ENCODE results near the gene PTGS1. TPM values are rescaled to one million over a fixed set of nuclear protein-coding genes. Genes with fewer than 3 reads are reported as not detected.

The PTGS1 gene
- total and polyA plus RNA-seq, 9 of the 15 experiments (the other 6 are each of a cell fraction or from before 2014, with no cell fraction given), result 3.4 to 12.9 (median 5.3) TPM

- H3K9me3 ChIP-seq (replicated peaks; ENCODE audit: control insufficient read depth, insufficient read depth, low read depth, low read length), result peaks cover 16% of the 10 kb centered on the region
- ATAC-seq, result peak; percentile 71
- no peaks in the 10 kb centered on the region for H3K27me3 ChIP-seq (ENCODE audit: control insufficient read depth in 2 of 2, insufficient read depth in 2 of 2, low read length in 2 of 2)
- peak overlapping the region; percentile 76 for H3K27ac ChIP-seq (ENCODE audit: extremely low read depth, low read depth, low read length)
- intact Hi-C loops (cut with micrococcal nuclease), result no loop called here
- H3K79me2 ChIP-seq (ENCODE audit: control insufficient read depth, insufficient read depth, low read length), result no peaks in the 10 kb centered on the region; the same call in 2 of the 3 replicates
- H4K20me1 ChIP-seq (replicated peaks; ENCODE audit: control insufficient read depth, insufficient read depth, low read length), result no peaks in the 10 kb centered on the region
- H2AFZ ChIP-seq (ENCODE audit: low read depth, low read length), result peak overlapping the region; percentile 78
- ChIA-PET POLR2A (interaction anchor here (0.5 to 2.5 kb wide), 6 partner anchors 10 to 1301 kb away, joined by 3 to 12 read pairs (median 3); no protein-coding TSS in a partner anchor), CTCF (ENCODE audit: low intra/inter-chr PET ratio) (no interaction called here)
- WGBS (ENCODE audit: insufficient coverage, low coverage, missing lambda C conversion rate), result 40% methylated on average over 18 of the region's 24 CpGs
- H3K9ac ChIP-seq (ENCODE audit: insufficient read depth in 1 of 2, low read depth in 2 of 2, low read length in 2 of 2), result peak overlapping the region; percentile 59 to 89
- in situ Hi-C loops (cut with MboI), result loop anchor here (10.0 kb wide), 1 partner anchor 67 kb away; no protein-coding TSS in a partner anchor
- peaks cover 48 to 51% of the 10 kb centered on the region in 2 experiments for H3K4me1 ChIP-seq (replicated peaks in 1 of 2; ENCODE audit: control insufficient read depth in 2 of 2, insufficient read depth in 2 of 2, low read length in 2 of 2)
- H3K36me3 ChIP-seq (ENCODE audit: control insufficient read depth, insufficient read depth, low read length), result no peaks in the 10 kb centered on the region; the same call in 2 of the 3 replicates
- BruUV-seq (replicated peaks), result no TSS peak
- H3K9me1 ChIP-seq (ENCODE audit: control insufficient read depth, insufficient read depth, low read length), result peaks cover 10% of the 10 kb centered on the region
- DNase-seq (ENCODE audit: extremely low read depth in 1 of 4, low spot score in 3 of 4), result peak; percentile 40 to 83 (median 60)
- H3K4me3 ChIP-seq, result no peak overlapping the region
- peak overlapping the region; percentile 74 for H3K4me2 ChIP-seq (ENCODE audit: insufficient read depth, low read length)
- FAIRE-seq, result peak; percentile 73
- TF ChIP-seq ETS2 (tag; IDR thresholded peaks at IDR 0.05; ENCODE audit: borderline replicate concordance, poor library complexity, severe bottlenecking) (no peak), HBP1 (CRISPR knock-in tag; IDR thresholded peaks at IDR 0.05) (no peak), ZFP91 (CRISPR knock-in tag; IDR thresholded peaks at IDR 0.05) (no peak), AFF4 (CRISPR knock-in tag; IDR thresholded peaks at IDR 0.05) (0 out of 2 replicates have a peak, but pooled peaks have one; percentile 29), ZNF830 (CRISPR knock-in tag; IDR thresholded peaks at IDR 0.05) (no peak), FOXP4 (CRISPR knock-in tag; IDR thresholded peaks at IDR 0.05; ENCODE audit: borderline replicate concordance) (no peak)
Measured at GRCh38 chr9:122377241-122378164, 6.7 kb downstream of the PTGS1 start.
